CD1c-positive myeloid dendritic cell (primary cell): ENCODE measurements around the gene RIN1.
A peak's percentile ranks its signal among the peaks of the same experiment; 100 is the strongest.
"Not testable (repeated sequence)": the region's sequence is repeated elsewhere in the genome, so short reads cannot be mapped to it uniquely, and the experiment has no call there.

Source experiments
- DNase-seq: peaks from one replicate; pipeline ENCODE4 v3.0.0-alpha.2; 2016; ENCODE audit errors: extremely low spot score

Gene RIN1

DNA sequence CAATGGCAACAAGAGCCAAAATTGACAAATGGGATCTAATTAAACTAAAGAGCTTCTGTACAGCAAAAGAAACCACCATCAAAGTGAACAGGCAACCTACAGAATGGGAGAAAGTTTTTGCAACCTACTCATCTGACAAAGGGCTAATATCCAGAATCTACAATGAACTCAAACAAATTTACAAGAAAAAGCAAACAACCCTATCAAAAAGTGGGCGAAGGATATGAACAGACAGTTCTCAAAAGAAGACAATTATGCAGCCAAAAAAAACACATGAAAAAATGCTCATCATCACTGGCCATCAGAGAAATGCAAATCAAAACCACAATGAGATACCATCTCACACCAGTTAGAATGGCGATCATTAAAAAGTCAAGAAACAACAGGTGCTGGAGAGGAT is 15.9 kb downstream of the RIN1 start:
- DNase-seq = not testable (repeated sequence)

DNA sequence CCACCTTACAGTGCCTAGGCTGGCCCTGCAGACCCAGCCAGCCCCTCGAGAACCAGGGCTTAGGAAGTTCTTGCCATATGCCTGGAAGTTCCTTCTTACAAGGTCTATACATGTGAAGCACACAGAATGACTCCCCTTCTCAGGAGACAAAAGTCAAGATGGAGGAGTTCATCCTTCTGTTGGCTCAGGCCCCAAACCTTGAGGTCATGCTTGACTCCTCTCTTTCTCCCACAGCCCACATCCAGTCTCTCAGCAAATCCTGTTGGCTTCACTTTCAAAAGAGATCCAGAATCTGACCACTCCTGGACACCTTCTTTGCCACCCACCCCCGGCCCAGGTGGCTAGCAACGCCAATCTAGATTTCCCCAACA is 17.6 kb downstream of the RIN1 start:
- DNase-seq = no peak

DNA sequence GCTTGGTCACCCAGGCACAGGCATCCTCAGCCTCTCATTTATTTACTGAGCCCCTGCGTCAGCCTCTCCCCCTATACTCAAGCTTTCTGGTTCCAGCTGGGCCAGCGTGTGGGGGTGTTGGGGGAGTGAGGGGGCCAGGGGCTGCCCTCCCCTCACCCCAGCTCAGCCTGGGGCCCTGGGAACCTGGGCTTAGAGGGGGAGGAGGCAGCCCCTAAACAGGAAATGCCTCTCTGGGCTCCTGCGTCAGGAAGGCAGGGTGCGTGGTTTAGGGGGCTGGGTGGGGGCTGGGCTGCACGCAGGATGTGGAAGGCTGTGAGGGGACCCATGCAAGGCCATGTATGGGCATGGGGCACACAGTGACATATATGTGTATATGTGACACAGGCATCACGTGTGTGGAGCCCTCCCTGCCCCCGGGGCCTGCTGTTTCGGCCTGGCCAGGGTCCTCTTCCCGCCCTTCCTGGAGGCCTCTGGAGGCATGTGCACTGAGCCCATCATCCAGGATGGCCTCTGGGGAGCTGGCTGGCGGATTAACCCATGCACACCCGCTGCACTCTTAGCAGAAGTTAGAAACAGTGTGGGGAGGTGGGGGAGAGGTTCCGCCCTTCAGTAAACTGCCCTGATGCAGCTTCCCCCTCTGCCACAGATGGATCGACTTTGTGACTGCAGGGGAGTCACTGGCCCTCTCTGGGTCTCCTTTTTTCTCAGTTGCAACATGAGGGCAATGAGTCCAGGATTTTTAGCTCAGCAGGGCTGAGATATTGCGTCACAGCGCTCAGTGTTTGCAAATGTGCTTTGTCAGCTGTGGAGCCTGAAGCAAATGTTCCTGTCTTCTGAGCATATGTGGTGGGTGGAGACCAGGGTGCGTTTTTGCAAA is 18.3 kb downstream of the RIN1 start:
- peak; percentile 87 for DNase-seq

DNA sequence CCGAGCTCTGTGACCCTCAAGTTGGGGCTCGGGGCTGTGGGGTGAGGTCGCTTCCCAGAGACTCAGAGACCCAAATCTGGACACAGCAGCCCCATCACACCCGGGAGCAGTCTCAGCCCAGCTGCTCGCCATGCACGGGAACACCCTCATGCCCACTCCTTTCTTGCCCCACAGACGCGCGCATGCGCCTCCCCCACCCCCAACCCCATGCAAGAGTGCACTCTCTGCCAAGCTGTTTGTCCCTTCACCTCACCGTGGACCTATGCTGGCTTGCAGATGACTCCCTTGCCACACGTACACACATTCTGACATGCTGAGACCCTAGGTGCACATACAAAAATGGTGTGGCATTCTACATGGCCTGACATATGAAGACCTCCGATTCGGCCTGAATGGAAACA is 18.9 kb downstream of the RIN1 start:
- peak; percentile 31 for DNase-seq

DNA sequence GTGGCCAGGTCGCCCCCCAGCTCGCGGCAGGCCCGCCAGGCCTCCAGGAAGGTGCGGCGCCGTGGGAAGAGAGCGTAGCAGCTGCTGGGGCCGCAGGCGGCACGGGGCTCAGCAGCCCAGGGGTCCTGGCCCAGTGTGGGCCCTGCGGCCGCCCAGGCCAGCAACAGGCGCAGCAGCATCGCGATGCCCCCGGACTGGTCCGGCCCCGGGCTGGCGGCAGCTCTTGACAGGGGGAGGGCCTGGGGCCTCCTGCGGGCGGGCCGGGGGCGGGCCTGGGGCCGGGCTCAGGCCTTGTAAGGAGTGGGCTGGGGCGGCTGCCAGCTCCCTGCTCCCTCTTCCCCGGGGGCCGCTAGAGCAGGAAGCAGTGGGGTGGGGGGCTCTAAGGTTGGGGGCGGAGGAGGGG is 19.4 kb downstream of the RIN1 start, which contains the start of gene CD248:
Gene CD248, minus strand, starts transcription at position 196 of the 403 bp plus-strand sequence. Its CDS starts 17 bp downstream, at position 179.
- no peak for DNase-seq

DNA sequence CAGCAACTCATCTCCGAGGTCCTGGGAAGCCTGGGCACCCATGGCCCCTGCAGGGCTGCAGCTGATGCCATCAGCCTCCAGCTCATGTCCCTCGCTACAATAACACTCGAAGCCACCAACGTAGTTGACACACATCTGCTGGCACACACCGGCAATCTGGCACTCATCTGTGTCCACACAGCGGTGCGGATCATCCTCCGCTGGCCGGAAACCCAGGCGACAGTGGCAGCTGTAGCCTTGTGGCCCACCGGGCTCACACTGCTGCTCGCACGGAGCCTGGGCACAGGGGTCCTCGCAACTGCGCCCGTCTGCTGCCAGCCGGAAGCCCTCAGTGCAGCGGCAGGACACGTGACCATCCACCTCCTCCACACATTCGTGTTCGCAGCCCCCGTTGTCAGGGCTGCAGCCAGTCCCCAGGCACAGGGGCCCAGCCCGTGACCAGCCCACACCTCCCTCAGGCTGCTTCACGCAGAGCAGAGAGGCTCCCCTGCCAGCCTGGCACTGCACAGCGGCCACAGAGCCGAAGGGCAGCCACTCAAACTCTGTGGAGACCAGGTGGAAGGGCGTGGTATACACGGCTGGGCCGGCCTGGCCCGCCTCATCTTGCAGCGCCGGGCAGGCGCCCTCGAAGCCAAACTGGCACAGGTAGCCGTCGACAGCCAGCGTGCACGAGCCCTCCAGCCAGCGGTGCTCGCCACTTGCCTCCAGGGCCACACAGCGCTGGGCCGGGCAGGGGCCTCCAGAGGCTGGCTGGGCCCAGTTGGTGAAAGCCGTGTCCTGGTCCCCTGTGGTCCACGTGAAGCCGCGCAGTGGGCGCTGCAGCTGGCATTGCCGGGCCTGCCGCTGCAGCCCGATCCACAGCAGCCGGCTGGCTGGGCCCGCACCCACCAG is 20.1 kb downstream of the RIN1 start:
- no peak for DNase-seq

DNA sequence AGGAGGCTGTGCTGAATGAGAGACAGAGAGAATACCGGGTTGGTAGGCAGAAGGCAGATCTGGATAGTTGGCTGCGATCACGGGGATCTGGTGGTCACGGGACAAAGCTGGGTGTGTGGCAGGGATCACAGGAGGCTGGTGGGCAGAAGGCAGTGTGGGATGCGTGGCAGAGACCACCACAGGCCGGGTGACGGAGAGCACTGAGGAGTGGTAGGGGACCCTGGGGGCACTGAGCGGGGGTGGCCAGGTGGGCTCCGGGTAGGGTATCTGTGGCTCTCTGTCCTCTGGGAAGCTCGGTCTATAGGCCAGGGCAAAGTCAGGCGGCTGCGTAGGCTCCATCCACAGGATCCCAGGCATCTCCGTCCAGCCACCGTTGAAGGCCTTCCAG is 20.7 kb downstream of the RIN1 start:
- no peak for DNase-seq

DNA sequence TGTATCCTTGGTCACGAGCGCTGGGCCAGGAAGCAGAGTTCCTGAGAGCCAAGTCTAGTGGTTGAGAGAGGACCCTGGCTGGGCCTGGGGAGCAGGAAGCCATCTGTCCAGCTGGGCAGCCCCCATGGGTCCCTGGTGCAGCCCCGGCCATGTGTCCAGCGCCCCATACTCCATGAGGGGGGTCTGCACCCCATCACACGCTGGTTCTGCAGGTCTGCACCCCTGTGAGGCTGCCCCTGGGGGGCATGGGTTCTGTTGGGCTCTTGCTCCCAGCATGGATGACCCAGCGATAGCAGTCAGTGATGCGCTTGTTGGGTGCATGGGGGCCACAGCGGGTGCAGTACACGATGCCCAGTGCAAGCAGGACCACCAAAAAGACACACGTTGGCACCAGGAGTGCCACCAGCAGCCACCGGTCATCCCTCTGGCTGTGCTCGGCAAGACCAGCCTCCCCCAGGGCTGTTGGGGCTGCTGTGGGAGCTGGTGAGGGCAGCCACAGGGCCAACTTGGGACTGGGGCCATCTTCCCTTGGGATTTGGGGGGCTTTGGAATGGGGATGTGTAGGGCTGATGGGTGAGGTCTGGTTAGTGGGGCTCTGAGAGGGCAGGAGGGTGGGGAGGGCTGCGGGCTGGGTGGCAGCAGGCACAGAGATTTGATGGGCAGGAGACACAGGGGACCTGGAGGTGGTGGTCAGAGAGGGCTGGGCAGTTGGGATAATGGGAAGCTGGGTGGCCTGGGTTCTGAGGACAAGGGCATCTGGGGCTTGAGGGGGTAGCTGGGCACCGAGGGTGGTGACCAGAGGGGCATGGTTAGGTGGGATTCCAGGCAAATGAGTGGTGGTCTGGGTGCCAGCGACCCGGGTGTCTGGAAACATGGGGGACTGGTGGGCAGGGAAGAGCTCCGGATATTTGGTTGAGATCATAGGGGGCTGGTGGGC is 21.4 kb downstream of the RIN1 start:
- no peak for DNase-seq

DNA sequence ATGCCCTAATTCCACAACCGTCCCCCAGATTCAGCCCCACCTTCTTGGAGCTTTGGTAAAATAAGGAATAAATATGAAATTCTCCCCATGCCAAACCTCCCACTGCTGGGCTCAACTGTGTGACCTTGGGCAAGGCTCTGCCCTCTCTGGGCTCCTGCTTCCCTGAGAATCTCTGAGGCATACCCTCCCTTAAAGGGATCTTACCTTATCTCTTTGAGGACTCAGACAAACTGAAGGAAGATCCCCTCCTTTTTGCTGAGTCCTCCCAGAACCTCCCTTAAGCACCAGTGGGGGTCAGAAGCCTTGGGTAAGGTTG is 22.1 kb downstream of the RIN1 start:
- no peak for DNase-seq

DNA sequence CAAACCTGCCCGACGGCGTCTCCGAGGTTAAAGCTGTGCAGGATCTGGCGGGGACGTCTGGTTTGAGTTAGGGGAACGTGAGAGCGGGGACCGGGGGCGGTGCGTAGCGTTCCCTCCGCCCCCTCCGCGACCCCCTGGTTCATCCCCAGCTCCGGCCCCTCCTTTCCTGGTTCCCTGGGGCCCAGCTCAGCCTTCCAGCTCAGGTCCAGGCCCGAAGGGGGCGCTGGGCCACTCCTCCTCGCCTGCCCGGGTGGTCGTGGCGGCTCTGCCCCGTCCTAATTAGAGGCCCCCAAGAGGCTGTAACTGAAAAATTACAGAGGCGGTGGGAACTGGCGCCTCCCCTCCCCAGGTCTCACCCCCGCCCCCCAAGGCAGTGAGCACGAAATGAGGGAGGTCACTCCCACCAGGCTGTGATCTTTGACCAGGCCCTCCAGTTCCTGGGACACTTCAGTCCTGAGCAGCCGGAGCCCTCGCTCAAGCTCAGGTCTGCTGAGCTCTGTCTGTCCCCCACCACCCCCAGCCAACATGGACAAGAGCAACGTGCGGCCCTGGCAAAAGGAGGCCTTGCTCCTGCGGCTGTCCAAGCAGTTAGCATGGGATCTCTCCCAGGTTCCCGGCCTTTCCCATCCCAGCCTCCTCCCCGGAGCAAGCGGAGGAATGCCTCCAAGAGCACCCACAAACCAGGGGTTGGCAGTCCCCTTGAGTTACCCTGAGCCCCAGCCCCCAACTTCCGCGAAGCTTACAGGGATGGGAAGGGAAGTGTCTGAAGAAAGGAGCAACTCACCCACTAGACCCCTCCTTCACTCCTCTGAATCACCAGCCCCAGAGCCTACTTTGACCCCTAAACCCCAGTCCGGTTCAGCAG is 22.7 kb downstream of the RIN1 start:
- DNase-seq = no peak

DNA sequence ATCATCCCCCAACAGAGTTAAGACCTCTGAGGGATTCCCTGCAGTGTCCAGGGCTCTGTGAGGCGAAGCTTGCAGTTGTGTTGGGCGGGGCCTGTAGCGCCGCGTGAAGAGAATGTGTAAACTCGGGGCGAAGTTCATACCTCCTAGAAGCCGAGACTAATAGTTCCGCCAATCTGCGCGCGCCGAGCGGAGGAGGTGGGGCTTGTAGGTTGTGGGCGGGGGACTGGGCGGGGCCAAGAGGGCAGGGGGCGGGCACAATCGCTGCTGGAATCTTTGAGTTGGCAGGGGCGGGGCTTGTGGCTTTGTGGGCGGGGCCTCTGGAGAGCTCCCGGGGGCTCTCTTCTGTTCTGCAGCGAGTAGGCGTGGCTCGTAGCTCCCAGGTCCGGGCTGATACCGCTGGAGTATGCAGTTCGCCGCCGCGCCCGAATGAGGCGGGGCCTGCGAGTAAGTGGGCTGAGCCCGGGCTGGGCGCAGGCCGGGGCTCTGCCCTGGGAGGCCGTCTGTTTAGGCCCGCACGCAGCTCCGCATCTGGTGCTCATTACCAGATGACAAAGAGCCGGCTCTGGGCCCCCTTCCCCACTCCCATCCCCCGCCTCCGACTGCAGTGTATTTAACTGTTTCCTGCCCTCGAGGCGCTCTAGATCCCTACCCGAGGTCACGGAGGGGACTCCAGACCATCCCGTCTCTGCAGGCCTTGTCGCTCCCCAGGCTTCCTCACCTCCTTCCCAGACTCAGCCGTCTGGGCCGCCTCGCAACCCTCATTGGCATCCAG is 23.5 kb downstream of the RIN1 start:
- peak; percentile 99 for DNase-seq

DNA sequence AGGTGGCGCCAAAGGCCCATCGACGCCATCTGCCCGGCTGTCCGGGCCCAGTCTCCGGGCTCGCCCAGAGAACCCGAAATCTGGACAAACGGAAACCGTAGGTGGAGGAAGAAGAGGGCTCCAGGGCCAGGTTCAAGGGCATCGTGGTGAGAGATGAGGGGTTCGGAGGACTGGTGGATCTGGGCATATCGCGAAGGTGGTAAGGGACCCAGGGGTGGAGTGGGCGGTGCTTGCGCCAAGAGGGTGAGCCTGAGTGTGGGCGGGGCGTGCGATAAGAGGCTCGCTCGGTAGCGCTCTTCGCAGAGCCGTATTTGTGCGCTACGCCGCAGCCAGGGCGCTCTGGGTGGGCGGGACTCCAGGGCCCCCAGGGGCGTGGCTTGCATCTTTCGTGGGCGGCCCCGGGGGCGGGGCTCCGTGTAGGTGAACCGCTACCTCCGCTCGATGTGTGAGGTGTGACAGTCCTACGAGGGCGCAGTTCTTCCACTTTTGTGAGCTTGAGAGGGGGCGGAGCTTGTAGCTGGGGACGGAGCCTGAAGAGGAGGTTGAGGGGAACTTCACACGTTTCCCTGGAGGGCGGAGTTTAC is 24.2 kb downstream of the RIN1 start:
- peak; percentile 95 for DNase-seq

DNA sequence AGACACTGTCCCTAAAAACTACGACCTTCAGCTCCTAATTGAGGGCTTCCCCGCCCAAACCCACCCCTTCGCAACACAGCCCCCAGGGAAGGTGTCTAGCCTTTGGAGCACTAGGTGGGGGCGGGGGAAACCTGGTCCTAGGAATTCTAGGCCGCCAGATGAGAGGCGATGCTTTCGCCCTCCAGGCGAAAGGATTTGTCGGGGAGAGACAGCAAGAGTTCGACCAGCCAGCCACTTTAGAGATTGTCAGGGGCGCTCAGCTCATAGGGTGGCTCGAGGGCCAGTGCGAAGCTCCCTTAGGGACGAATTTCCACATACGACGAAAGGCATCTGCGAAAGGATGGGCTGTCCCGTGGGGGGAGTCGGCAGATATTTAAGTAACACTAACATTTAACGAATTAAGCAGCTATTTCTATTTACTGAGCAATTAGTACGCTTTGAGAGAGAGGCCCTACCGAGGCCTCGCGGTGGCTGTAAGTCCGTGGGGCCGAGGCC is 24.7 kb downstream of the RIN1 start:
- no peak for DNase-seq

DNA sequence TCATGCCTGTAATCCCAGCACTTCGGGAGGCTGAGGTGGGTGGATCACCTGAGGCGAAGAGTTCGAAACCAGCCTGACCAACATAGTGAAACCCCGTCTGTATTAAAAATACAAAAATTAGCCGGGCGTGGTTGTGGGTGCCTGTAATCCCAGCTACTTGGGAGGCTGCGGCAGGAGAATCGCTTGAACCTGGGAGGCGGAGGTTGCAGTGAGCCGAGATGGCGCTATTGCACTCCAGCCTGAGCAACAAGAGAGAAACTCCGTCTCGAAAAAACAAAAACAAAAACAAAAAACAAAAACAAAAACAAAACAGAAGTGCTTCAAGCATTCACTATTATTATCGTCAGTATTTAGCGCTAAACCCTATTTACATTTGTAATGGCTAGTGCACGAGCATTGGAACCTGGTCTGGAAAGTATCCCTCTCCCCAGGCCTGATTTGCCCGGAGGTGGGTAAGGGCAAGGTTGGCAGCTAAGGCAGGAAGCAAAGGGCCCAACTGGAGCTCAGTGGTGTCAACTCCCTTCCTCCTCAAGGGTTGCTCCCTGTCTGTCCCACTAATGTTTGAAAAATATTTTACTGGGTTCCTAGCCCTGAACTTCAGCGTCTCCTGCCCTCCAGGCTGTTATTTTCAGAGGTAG is 25.3 kb downstream of the RIN1 start:
- not testable (repeated sequence) for DNase-seq

DNA sequence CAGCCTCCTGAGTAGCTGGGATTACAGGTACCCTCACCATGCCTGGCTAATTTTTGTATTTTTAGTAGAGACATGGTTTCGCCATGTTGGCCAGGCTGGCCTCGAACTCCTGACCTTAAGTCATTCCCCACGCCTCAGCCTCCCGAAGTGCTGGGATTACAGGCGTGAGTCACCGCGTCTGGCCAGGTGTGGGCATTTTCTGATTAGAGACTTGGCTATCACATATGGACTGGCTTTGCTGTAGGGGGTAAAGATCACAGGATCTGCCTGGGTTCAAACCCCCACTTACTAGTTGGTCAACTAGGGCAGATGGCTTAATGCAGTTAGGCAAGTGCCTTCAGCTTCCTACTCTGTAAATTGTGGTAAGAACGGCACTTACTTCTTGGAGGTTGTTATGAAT is 25.9 kb downstream of the RIN1 start:
- DNase-seq = no peak

DNA sequence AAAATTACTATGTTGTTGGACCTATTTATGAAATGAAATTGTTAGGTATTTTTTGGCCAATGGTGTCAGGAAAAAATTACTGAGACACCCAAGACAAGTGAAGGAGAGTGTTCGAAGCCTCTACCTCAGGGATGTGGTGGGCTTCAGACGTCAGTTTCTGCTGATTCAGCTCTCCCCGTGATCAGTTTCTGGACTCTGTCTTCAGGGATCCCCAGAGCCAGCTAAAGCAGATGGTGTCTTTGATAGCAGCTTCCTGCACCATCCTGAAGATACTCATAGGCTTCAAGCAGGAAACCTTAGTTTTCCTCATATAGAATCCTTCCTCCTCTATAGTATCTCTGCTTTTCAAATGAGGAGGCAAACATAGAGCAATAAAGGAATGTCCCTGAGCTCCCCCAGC is 26.8 kb downstream of the RIN1 start:
- no peak for DNase-seq

DNA sequence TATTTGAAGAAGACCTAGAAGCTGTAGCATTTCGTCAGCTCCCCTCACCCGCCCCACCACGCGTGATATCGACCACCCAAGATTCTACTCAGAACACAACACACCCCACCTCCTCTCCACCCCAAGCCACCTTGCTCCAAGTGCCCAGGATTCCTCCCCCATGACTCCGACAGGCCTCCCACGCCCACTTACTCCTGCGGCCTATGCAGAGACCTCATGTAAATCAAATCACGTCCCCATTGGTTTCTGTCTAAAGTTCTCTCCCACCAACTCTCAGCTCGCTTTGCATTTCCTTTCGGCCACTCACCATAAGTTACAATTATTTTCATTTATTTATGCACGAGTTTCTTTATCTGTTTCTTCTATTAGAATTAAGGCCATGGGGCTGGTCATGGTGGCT is 33.6 kb downstream of the RIN1 start:
- no peak for DNase-seq

DNA sequence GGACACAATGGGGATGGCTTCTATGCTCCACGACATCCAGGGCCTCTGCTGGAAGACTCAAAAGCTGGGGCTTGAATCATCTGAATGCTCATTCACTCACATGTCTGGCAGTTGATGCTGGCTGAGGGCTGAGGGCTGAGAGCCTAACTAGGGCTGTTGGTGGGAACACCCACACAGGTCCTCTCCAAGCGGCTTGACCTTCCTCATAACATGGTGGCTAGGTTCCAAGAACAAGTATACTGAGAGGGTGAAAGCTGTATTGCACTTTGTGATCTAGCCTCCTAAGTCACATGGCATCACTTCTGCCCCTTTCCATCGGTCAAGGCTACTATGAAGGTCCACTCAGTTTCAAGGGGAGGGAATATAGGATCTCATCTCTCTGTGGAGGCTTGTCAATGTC is 37.0 kb downstream of the RIN1 start:
- peak; percentile 32 for DNase-seq

DNA sequence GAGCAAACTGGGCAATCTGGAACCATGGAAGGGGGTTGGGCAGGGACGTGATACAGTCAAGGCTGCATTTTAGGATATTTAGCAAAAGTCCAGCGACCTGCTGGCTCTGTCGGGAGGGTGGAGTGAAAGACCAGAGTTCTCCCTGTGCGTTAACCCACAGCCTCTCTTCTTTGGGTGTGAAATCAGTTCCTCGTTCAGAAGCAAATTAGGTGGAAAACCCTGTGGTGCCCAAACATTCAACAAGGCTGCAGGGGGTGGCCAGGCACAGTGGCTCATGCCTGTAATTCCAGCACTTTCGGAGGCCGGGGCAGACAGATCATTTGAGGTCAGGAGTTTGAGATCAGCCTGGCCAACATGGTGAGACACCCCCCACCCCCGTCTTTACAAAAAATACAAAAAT is 38.6 kb downstream of the RIN1 start:
- no peak for DNase-seq
